Lower lobe of right lung (tissue), 2 donors: Measurements from ENCODE around the gene ANXA3. TPM values are rescaled to one million over a fixed set of nuclear protein-coding genes. Genes with fewer than 3 reads are reported as not detected.
A peak's percentile ranks its signal among the peaks of the same experiment; 100 is the strongest.

Source experiments
- ATAC-seq, 2 donors: fragments of 200-7000 bp; cut with Tn5 transposase; one replicate each; pipeline ENCODE4 v1.9.1; 2020 to 2022; ENCODE audit warnings: mild to moderate bottlenecking in 2 of 2, moderate library complexity in 2 of 2
- DNase-seq: peaks from one replicate; pipeline ENCODE4 v3.0.0-alpha.2; 2020
- H3K27ac ChIP-seq: fragments of 200-600 bp; one replicate; pipeline ENCODE4 v1.8.0; 2022
- H3K27me3 ChIP-seq: fragments of 200-600 bp; one replicate; pipeline ENCODE4 v1.8.0; 2022; ENCODE audit warnings: low read depth
- H3K36me3 ChIP-seq: fragments of 200-600 bp; one replicate; pipeline ENCODE4 v1.8.0; 2022; ENCODE audit warnings: mild to moderate bottlenecking
- H3K4me1 ChIP-seq: fragments of 200-600 bp; one replicate; pipeline ENCODE4 v1.8.0; 2022
- H3K4me3 ChIP-seq: fragments of 200-600 bp; one replicate; pipeline ENCODE4 v1.8.0; 2022; ENCODE audit warnings: mild to moderate bottlenecking
- H3K9me3 ChIP-seq: fragments of 200-600 bp; one replicate; pipeline ENCODE4 v1.8.0; 2022
- CTCF ChIP-seq: fragments of 200-600 bp; IDR thresholded peaks from one replicate; pipeline ENCODE4 v1.8.0; 2022; ENCODE audit warnings: antibody characterized with exemption, mild to moderate bottlenecking
- intact Hi-C: fragments of 100-400 bp; cut with DNase I; formaldehyde crosslinking; loops from one replicate; pipeline ENCODE4 v1.11.0; 2022
- total RNA-seq: library from RNA; stranded (reverse); fragmentation: NEBNext Ultra II Directional; extraction: Animal tissue kit (Norgen Biotek cat#: 25700); gene quantifications from one replicate; pipeline ENCODE4 v1.2.1, GENCODE V29; 2021
- donor health status: DM: no; HTN: yes; CAD: no; lungs with severe emphysema.

ANXA3 gene
- total RNA-seq, 1 donor from 2014 or later = 148 TPM

- Histone ChIP-seq H3K4me3 (no peak overlapping the region), H3K4me1 (no peaks in the 10 kb centered on the region), H3K27me3 (no peaks in the 10 kb centered on the region), H3K36me3 (no peaks in the 10 kb centered on the region), H3K9me3 (no peaks in the 10 kb centered on the region), H3K27ac (no peak overlapping the region)
- intact Hi-C loops = no loop called here
- ATAC-seq (peak in 1 of 2 donors; percentile 25), DNase-seq (no peak)
- no peak for TF ChIP-seq CTCF
Measured at GRCh38 chr4:78622253-78622979, 70.8 kb downstream of the ANXA3 start.

GRCh38 chr4:78624048-78624447, 72.5 kb downstream of the ANXA3 start:
- Histone ChIP-seq H3K27me3 (no peaks in the 10 kb centered on the region), H3K4me3 (no peak overlapping the region), H3K27ac (no peak overlapping the region), H3K4me1 (no peaks in the 10 kb centered on the region), H3K36me3 (no peaks in the 10 kb centered on the region), H3K9me3 (no peaks in the 10 kb centered on the region)
- intact Hi-C loops = no loop called here
- no peak for TF ChIP-seq CTCF
- ATAC-seq = peak in 1 of 2 donors; percentile 56
- DNase-seq = no peak

GRCh38 chr4:78625073-78625472, 73.5 kb downstream of the ANXA3 start:
- ATAC-seq (no peak), DNase-seq (no peak)
- H3K4me1 ChIP-seq = no peaks in the 10 kb centered on the region
- H3K27me3 ChIP-seq = no peaks in the 10 kb centered on the region
- no peak for TF ChIP-seq CTCF
- no peaks in the 10 kb centered on the region for H3K36me3 ChIP-seq
- H3K27ac ChIP-seq = no peak overlapping the region
- H3K4me3 ChIP-seq = no peak overlapping the region
- no peaks in the 10 kb centered on the region for H3K9me3 ChIP-seq
- intact Hi-C loops = no loop called here

GRCh38 chr4:78627046-78627965, 75.7 kb downstream of the ANXA3 start:
- no peak overlapping the region for H3K27ac ChIP-seq
- no peak for DNase-seq

More at GRCh38 chr4:78627046-78627965, 75.7 kb downstream of the ANXA3 start:
- intact Hi-C loops = no loop called here
- Histone ChIP-seq H3K4me1 (no peaks in the 10 kb centered on the region), H3K4me3 (no peak overlapping the region), H3K27me3 (no peaks in the 10 kb centered on the region), H3K36me3 (no peaks in the 10 kb centered on the region), H3K9me3 (no peaks in the 10 kb centered on the region)
- no peak for TF ChIP-seq CTCF
- no peak for ATAC-seq
